Fibroblast of peridontal ligament (primary cell): ENCODE data around the gene EIF5A.

ENCODE experiments used
- DNase-seq: peaks from one replicate; pipeline ENCODE4 v3.0.0-alpha.2; 2010; ENCODE audit errors: extremely low read depth

The EIF5A gene

DNA sequence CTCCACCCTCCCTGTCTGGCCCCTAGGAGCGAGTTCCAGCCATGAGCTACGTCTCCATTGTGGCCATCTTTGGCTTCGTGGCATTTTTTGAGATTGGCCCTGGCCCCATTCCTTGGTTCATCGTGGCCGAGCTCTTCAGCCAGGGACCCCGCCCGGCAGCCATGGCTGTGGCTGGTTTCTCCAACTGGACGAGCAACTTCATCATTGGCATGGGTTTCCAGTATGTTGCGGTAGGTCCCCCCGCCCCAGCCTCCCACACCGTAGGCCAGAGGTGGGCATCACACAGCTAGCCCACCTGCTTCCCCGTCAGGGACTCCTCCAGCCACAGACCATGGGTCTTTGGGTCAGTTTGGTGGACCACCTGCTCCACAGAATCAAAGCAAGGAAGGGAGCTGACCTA lies 21.7 kb upstream of the EIF5A start:
- DNase-seq: no peak

DNA sequence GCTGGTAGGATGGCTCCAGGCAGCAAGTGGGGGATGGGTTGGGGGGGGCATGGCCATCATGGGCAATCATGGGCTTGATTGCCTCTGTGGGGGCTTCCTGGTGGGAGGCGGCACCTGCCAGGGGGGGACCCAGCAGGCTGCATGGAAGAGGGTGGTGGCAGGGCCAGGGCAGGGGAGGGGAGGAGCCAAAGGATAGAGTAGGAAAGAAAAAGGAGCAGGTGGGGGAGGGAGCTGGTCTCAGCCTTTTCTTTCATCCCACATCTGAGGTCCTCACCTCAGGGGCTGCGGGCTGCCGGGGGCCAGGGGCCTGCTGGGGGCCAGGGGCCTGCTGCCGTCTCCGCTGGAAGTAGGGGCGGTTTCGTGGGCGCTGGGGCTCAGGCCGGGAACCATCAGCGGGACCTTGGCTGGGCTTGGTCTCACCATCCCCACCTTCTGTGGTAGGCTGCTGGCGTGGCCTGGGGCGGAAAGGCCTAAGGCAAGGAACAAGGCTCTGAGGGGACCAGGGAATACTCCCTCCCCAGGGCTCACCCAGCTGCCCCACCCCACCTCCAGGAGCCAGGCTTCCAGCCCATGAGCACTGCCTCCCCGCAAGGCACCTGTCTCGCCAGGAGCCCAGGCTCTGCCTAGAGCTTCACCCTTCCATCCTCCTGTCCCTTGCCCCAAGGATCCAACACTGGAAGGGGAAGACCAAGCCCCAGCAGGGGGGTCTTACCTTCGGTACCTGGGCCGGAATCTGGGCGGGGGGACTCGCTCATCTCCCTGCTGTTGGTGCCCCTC lies 18.0 kb upstream of the EIF5A start:
- no peak for DNase-seq

DNA sequence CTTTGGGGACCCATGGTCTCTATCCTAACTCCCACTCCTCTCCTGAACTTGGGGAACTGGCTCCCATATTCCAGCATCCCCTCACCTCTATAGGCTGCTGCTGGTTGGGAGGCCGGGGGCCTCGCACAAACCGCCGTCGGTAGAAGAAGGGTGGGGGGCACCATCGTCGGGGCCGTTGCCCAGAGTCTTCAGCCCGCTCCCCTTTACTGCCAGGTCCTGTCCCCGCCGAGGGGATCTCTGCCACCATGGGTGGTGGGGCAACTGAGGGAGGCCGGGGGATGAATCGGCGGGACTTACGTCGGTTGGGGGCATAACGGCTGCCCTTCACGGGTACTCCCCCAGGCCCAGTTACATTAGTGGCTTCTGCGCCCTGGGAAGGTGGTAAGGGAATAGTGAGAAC lies 17.3 kb upstream of the EIF5A start:
- no peak for DNase-seq

DNA sequence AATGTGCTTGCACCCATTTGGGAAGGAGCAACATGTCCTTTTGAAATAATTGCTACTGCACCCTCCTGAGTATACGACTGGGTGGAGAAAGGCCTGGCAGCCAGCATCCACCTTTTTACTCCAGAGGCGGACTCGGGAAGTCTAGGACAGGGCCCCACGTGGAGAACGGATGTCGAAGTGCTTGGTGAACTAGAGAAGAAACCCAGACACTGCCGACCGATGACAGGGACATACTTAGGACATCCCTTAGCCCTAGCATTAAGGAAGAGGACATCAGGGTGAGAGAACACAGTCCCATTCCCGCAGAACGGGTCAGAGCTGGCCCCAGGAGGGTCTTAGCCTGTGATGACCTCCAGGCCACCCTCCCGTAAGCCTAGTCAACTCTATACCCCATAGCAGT lies 16.7 kb upstream of the EIF5A start:
- DNase-seq: no peak

DNA sequence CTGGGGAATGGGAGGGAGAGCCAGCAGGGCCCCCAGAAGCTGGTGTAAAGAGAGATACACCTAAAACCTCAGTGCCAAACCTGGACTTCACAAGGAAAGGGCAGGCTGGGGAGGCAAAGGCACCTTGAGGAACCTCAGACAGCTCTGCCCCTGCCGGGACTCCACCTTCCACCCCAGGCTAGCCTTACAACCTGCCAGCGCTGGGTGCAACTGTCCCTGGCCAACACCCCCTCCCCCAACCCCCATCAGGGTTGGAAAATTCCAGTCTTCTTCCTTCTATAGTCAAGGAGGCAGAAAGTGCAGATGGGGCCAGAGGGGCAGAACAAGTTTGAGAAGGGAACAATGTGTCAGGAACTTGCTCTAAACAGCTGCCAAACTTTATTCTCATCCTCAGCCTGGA lies 15.2 kb upstream of the EIF5A start:
- no peak for DNase-seq

- no peak for DNase-seq
These were observed 14.7 kb upstream of the EIF5A start for GRCh38 chr17:7292729-7293128.

DNA sequence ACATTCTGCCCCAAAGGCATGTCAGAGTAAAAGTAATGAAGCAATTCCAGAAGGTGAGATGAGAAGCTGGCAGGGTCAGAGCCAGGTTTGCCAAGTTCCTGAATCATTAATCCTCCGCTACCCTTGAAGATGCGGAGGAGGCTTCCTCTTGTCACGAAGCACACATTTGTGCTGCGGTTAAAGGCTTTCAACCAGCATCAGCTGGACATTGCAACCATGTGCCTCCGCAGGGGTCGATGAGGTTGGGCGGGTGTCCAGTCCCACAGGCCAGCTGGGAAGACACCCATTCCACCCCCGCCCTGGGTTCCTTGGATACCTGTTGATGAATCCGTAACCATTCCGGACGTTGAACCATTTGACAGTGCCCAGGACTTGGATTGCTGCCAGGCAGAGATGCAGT lies 14.3 kb upstream of the EIF5A start:
- DNase-seq: no peak

- DNase-seq: no peak
These were observed 13.4 kb upstream of the EIF5A start for GRCh38 chr17:7293816-7294613.

DNA sequence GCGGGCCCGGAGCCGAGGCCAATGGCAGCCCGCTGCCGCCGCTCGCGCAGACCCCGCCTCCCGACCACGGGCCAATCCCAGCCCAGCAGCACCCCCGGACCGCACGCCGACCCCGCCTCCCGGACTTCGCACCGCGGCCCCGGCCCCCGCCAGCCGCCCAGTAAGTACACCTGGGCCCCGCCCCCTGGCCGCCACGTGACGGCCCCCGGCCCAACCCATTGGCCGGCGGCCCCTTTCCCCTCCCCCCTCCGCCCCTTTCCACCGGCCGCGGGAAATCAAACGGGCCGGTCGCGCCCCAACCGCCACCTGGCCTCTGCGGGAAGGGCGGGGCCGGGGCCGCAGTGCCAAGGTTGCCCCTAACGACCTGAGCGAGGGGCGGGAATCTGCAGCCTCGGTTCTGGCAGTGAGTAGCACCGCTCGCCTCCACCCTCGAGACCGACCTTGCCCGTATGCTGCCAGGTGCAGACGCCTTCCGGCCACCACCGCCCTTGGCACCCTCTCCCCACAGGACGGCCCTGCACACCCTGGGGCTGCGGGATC lies 12.7 kb upstream of the EIF5A start, which contains the start of gene YBX2:
TSS of gene YBX2 (minus strand) at position 26 of the 540 bp plus-strand sequence. CDS start 139 bp downstream, outside the sequence.
- no peak for DNase-seq

- DNase-seq: no peak
These were observed 11.9 kb upstream of the EIF5A start for GRCh38 chr17:7295230-7296180.

DNA sequence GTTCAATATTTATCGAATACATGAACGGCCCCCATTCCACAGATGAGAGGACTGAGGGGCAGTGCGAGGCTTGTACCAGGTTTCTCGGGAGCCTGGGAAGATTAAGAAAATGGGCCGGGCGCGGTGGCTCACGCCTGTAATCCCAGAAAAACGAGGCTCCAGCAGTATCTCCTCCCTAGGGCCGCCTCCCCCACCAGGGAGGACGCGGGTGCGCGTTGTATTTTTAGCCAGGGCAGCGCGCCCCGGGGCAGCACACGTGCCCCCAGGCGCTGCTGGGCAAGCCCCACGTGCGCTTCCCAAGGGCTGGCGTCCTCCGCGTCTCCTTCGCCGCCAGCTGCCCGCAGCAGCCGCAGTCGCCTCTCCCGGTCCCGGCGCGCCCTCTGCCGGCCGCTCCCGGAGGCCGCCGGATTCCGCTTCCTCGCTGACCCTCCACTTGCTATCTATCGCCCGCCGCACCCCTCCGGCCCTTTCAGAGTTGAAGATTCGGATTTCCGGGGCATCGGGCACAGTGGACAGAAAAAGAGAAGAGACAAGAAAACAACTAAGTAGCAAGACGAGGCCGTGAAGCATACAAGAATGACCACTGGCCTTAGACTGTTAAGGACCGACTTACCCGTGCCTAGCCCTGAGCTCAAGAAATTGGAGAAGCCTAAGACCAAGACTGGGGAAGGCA lies 11.1 kb upstream of the EIF5A start:
- DNase-seq: peak; percentile 68

GRCh38 chr17:7304179-7304578 lies 3.2 kb upstream of the EIF5A start:
- no peak for DNase-seq

DNA sequence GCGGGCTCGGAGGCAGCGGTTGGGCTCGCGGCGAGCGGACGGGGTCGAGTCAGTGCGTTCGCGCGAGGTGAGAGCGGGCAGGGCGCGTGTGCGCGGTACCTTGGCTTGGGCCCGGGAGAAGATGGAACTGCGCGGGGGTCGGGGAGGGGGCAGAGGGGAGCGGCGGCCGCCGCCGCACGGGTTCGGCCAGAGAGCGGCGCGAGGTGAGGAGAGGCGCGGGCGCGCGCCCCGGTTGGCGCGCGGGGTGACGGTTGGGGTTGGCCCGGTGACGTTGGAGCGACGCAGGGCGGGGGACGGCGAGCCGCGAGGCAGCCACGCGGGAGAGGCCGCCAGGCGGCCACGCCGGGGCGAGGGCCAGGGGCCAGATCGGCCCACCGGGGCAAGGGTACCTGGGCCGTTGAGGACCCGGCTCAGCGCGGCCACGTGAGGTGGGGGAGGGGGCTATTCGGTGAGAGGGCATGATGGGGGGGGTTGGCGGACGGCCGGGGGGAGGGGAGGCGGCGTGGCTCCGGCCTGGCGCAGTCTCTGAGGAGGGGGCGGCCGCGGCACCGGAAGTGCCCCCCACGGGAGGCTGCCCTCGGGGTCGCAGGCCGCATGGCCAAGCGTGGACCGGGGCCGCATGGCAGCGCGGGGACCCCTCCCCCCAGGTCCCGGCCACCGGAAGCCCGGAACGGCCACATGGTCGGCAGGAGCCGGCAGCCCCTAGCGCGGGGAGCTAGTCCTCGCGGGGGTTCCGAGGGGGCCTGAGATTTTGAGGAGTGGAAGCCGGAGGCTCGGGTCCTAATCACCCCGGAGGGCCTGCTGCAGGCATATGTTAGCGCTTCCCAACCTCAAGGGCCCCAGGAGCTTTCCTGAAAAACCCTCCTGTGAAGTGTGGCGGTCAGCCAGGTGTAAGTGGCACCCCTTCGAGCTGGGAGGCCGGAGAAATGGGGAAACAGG lies 527 bp downstream of the EIF5A start:
- DNase-seq: peak; percentile 22

- peak; percentile 78 for DNase-seq
These were observed 1.4 kb downstream of the EIF5A start for GRCh38 chr17:7308625-7309433.

GRCh38 chr17:7309628-7310027 lies 2.2 kb downstream of the EIF5A start:
- no peak for DNase-seq

GRCh38 chr17:7311110-7311705 lies 3.8 kb downstream of the EIF5A start:
- DNase-seq: no peak

DNA sequence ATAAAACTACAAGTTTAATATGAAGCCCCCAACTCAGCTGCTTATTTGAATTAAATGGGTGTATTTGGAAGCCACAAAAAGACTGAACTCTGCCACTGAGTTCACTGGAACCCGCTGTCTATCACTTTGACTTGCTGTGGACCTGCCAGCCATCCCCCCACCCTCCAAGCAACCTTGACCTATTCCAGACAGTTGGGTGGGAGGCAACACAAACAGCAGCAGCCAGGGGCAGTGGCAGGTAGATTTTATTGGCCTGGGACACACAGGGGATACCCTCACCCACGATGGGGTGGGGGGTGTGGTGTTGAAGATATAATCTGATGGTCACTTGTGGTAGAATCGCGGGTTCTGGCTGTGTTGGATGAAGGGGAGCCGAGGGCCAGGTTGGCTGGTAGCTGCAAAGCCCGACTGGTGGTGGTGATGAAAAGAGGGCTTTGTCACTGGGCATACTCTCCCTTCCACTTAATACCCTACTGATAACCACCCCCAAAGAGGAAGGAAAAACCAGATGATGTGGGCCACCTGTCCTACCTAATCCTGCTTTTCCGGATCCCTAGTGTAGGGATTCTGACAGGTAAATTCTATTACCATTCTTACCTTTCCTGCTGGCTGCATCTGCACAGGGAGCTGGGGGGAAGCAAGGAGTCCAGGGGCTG lies 5.1 kb downstream of the EIF5A start:
- DNase-seq: no peak
